Measurements from ENCODE around the gene RGS12.

Gene RGS12

DNA sequence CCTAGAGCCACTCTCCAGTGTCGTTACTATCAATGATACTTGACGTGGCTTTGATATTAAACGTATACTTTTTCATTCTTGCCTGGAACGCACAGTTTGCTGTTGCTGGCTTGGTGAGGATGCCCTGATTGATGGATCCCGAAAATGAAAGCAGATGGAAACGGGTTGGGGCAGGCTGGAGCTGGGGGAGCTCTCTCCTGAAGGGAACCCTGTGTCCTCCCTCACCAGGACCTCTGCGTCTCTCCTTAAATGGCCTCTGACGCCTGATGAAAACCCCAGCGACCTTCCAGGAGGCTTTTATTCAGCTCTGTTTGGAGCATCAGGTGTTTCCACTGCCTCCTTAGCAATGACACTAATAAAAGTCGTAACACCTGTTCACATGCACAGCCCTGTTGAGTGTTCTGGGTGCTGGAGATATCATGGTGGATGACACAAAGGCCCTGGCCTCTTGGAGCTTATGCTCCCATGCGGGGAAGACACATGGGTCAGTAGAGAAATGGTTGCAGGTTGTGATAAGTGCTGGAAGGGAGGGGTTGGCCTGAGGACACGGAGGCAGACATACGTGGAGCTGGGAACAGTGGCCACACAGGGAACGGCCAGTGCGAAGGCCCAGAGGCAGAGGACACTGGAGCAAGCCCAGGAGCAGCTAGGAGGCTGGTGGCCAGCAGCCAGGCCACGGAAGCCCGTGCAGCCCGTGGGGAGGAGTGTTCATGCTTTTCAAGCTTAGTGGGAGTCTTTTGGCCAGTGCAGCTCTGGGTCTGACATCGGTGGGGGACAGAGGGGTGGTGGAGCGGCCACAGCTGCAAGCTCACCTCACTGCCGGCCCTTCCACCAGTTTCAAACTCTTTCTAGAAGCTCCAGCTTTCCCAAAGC lies 36.4 kb upstream of the RGS12 start:
- no peaks in the 10 kb centered on the region for H3K9me3 ChIP-seq (ENCODE audit: insufficient read depth, low read length)
- H3K4me1 ChIP-seq (ENCODE audit: low read length): peaks cover 26% of the 10 kb centered on the region
- H2AFZ ChIP-seq (ENCODE audit: low read depth, low read length): no peak overlapping the region
- no peaks in the 10 kb centered on the region for H3K79me2 ChIP-seq (ENCODE audit: low read length)
- H3K36me3 ChIP-seq (replicated peaks; ENCODE audit: low read depth, low read length): peaks cover 12% of the 10 kb centered on the region
- H3K4me2 ChIP-seq (ENCODE audit: low read length): peak overlapping the region; percentile 39; the same call in 1 of the 2 replicates
- no peak overlapping the region for H3K9ac ChIP-seq (ENCODE audit: low read length)
- H3K4me3 ChIP-seq (ENCODE audit: low read length): no peak overlapping the region
- TF ChIP-seq CTCF (IDR thresholded peaks at IDR 0.05; ENCODE audit: low read depth, low read length) (no peak), EZH2phosphoT487 (IDR thresholded peaks at IDR 0.05; ENCODE audit: low read depth) (no peak)
- H4K20me1 ChIP-seq (ENCODE audit: insufficient read depth, low read length): no peaks in the 10 kb centered on the region; the same call in 1 of the 2 replicates
- no peak overlapping the region for H3K27ac ChIP-seq (ENCODE audit: low read length)
- H3K27me3 ChIP-seq (ENCODE audit: low read depth, low read length): no peaks in the 10 kb centered on the region

GRCh38 chr4:3257103-3257555 lies 35.7 kb upstream of the RGS12 start:
- Histone ChIP-seq H3K27me3 (ENCODE audit: low read depth, low read length) (no peaks in the 10 kb centered on the region), H4K20me1 (ENCODE audit: insufficient read depth, low read length) (no peaks in the 10 kb centered on the region; the same call in 1 of the 2 replicates), H2AFZ (ENCODE audit: low read depth, low read length) (no peak overlapping the region), H3K36me3 (replicated peaks; ENCODE audit: low read depth, low read length) (peaks cover 12% of the 10 kb centered on the region), H3K9me3 (ENCODE audit: insufficient read depth, low read length) (no peaks in the 10 kb centered on the region), H3K4me3 (ENCODE audit: low read length) (peak overlapping the region; percentile 14; the same call in 1 of the 2 replicates), H3K4me2 (ENCODE audit: low read length) (peak overlapping the region; percentile 39), H3K4me1 (ENCODE audit: low read length) (peaks cover 26% of the 10 kb centered on the region), H3K27ac (ENCODE audit: low read length) (peak overlapping the region; percentile 31; the same call in 1 of the 2 replicates), H3K79me2 (ENCODE audit: low read length) (no peaks in the 10 kb centered on the region), H3K9ac (ENCODE audit: low read length) (no peak overlapping the region)
- no peak for TF ChIP-seq EZH2phosphoT487 (IDR thresholded peaks at IDR 0.05; ENCODE audit: low read depth)
- TF ChIP-seq CTCF (IDR thresholded peaks at IDR 0.05; ENCODE audit: low read depth, low read length): no peak

DNA sequence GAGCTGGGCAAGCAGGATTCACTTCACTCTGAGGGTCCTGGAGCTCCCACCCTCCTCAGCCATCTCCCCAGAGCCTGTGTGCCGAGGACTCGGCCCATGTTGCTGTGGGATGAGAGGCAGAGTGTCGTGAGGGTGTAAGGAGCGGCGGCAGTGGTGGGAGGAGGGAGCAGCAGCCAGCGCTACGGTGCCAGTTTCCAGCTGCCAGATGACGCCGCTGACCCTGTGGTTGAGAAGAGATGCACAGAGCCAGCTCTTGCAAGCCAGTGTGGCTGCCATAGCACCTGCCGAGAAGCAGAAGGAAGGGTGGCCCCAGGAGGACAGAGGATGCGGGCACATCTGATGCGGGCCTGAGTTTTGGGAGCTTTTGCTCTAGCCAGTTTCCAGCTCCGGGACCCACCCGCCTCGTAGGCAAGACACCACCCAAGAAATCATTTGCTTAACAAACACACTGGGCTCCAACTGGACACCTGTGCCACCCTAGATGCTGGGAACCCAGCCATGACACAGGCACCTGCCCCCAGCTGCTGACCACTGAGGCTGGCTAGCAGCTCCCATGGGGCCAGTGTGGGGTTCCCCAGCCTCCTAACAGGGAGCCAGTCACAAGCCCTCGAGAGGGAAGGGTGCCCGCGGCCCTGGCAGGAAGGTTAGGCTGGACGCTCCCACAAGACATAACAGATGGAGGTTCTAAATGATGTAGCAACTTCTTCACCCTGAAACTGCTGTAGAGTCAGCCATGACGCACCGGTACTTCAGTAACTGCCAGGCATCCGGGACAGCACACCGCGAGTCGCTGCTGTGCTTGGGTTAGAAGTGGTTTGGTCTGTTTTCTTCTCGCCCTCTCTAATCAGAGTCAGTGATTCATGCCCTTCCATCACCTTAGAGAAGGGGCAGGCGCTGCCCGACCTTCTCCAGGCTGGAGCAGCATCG lies 35.0 kb upstream of the RGS12 start:
- Histone ChIP-seq H2AFZ (ENCODE audit: low read depth, low read length) (no peak overlapping the region), H3K4me2 (ENCODE audit: low read length) (peak overlapping the region; percentile 39), H3K27ac (ENCODE audit: low read length) (peak overlapping the region; percentile 31; the same call in 1 of the 2 replicates), H3K4me1 (ENCODE audit: low read length) (peaks cover 26% of the 10 kb centered on the region), H3K27me3 (ENCODE audit: low read depth, low read length) (no peaks in the 10 kb centered on the region), H3K9me3 (ENCODE audit: insufficient read depth, low read length) (no peaks in the 10 kb centered on the region), H3K4me3 (ENCODE audit: low read length) (peak overlapping the region; percentile 16; the same call in 1 of the 2 replicates), H3K79me2 (ENCODE audit: low read length) (no peaks in the 10 kb centered on the region), H3K36me3 (replicated peaks; ENCODE audit: low read depth, low read length) (peaks cover 12% of the 10 kb centered on the region), H3K9ac (ENCODE audit: low read length) (no peak overlapping the region), H4K20me1 (ENCODE audit: insufficient read depth, low read length) (no peaks in the 10 kb centered on the region; the same call in 1 of the 2 replicates)
- TF ChIP-seq EZH2phosphoT487 (IDR thresholded peaks at IDR 0.05; ENCODE audit: low read depth) (no peak), CTCF (IDR thresholded peaks at IDR 0.05; ENCODE audit: low read depth, low read length) (no peak)
